HCT116 (cell line): Measurements from ENCODE around the gene CCL24. TPM values are rescaled to one million over a fixed set of nuclear protein-coding genes. Genes with fewer than 3 reads are reported as not detected.
A peak's percentile ranks its signal among the peaks of the same experiment; 100 is the strongest.

Experiments
- ATAC-seq: fragments of 200-7000 bp; cut with Tn5 transposase; 2 replicates; pipeline ENCODE4 v1.9.1; 2020; ENCODE audit warnings: mild to moderate bottlenecking, moderate library complexity
- BruUV-seq: library from RNA; stranded (reverse); fragments of 400-500 nt; replicated peaks from 2 replicates; lab custom pipeline; 2021; lab: Mats Ljungman, UMichigan
- CTCF ChIA-PET: fragments of 300-600 bp; sonication (Branson Sonifier 250); formaldehyde crosslinking; loops from one replicate; lab custom pipeline; 2021; ENCODE audit warnings: antibody characterized with exemption; lab: Charles Lee
- POLR2A ChIA-PET: fragments of 300-600, 350-600 bp; sonication (Branson Sonifier 250); formaldehyde crosslinking; loops from one replicate; lab custom pipeline; 2021; ENCODE audit warnings: antibody characterized with exemption; lab: Charles Lee
- RAD21 ChIA-PET, 2 experiments: fragments of 300-600 bp; sonication (Branson Sonifier 250); formaldehyde crosslinking; loops; one replicate each; lab custom pipeline; 2023; ENCODE audit warnings: low total read pairs in 2 of 2; ENCODE audit not compliant: uncharacterized antibody in 2 of 2, unreplicated experiment in 2 of 2, low non-redundant PET in 1 of 2; lab: Charles Lee
- DNase-seq: peaks from one replicate; pipeline ENCODE4 v3.0.0-alpha.2; 2010; ENCODE audit warnings: low read depth, low spot score
- H2AFZ ChIP-seq: fragments of 200-600 bp; shearing (Covaris generic), sonication (generic); 2 replicates; pipeline ENCODE4 v1.6.1; 2017; ENCODE audit warnings: low read depth, mixed run types, mixed read lengths, antibody characterized with exemption, low read length; ENCODE audit not compliant: poor library complexity, severe bottlenecking
- H3K27ac ChIP-seq: 2 replicates; pipeline ENCODE4 v1.5.1; 2012; ENCODE audit warnings: low read depth, low read length
- H3K27me3 ChIP-seq: fragments of 200-600 bp; sonication (generic); 2 replicates; pipeline ENCODE4 v1.6.1; 2016; ENCODE audit warnings: mixed run types, low read length, mixed read lengths; ENCODE audit not compliant: insufficient read depth
- H3K36me3 ChIP-seq, 2 experiments: fragments of 200-500 bp in 1 of 2; fragments of 200-600 bp in 1 of 2; sonication (Bioruptor generic) in 1 of 2; sonication (generic) in 1 of 2; 2 replicates each; pipeline versions ENCODE4 v1.5.1 to v1.6.1; 2014 to 2016; ENCODE audit warnings: low read length in 2 of 2, inconsistent platforms in 1 of 2, mixed read lengths in 1 of 2, mixed run types in 1 of 2; ENCODE audit not compliant: insufficient read depth in 2 of 2, control insufficient read depth in 1 of 2
- H3K4me1 ChIP-seq, 2 experiments: fragments of 200-600 bp in 1 of 2; sonication (generic) in 1 of 2; 2 replicates each; pipeline versions ENCODE4 v1.5.1 to v1.6.1; 2012 to 2017; ENCODE audit warnings: low read length in 2 of 2, inconsistent platforms in 1 of 2, mild to moderate bottlenecking in 1 of 2, mixed read lengths in 1 of 2, mixed run types in 1 of 2, moderate library complexity in 1 of 2; ENCODE audit not compliant: insufficient read depth in 2 of 2, control insufficient read depth in 1 of 2
- H3K4me2 ChIP-seq: fragments of 200-600 bp; sonication (generic); 2 replicates; pipeline ENCODE4 v1.6.1; 2017; ENCODE audit warnings: mixed run types, low read length, mixed read lengths
- H3K4me3 ChIP-seq, 2 experiments: fragments of 200-600 bp in 1 of 2; sonication (generic) in 1 of 2; replicated peaks in 1 of 2; 2 replicates each; pipeline ENCODE4 v1.5.1; 2011 to 2016; ENCODE audit warnings: low read length in 2 of 2, control low read depth in 1 of 2, low read depth in 1 of 2, mild to moderate bottlenecking in 1 of 2, mixed read lengths in 1 of 2, mixed run types in 1 of 2
- H3K79me2 ChIP-seq: fragments of 200-600 bp; sonication (generic); 2 replicates; pipeline ENCODE4 v1.6.1; 2017; ENCODE audit warnings: mild to moderate bottlenecking, mixed run types, low read length, moderate library complexity, mixed read lengths; ENCODE audit not compliant: insufficient read depth
- H3K9ac ChIP-seq: fragments of 200-600 bp; sonication (generic); 2 replicates; pipeline ENCODE4 v1.6.1; 2016; ENCODE audit warnings: low read length, mixed read lengths
- H3K9me2 ChIP-seq: fragments of 200-600 bp; sonication (generic), shearing (Covaris generic); 2 replicates; pipeline ENCODE4 v1.6.1; 2017; ENCODE audit warnings: mixed run types, mild to moderate bottlenecking, moderate library complexity; ENCODE audit not compliant: insufficient read depth
- H3K9me3 ChIP-seq, 2 experiments: fragments of 200-500 bp in 1 of 2; fragments of 200-600 bp in 1 of 2; sonication (Bioruptor generic) in 1 of 2; sonication (generic) in 1 of 2; 2 replicates each; pipeline ENCODE4 v1.6.1; 2014 to 2017; ENCODE audit warnings: low read length in 2 of 2, mixed read lengths in 2 of 2, inconsistent platforms in 1 of 2, low read depth in 1 of 2, mild to moderate bottlenecking in 1 of 2, mixed run types in 1 of 2, moderate library complexity in 1 of 2; ENCODE audit not compliant: control insufficient read depth in 1 of 2, insufficient read depth in 1 of 2
- H4K20me1 ChIP-seq: fragments of 200-600 bp; sonication (generic), shearing (Covaris generic); 2 replicates; pipeline ENCODE4 v1.6.1; 2017; ENCODE audit warnings: mixed run types, mild to moderate bottlenecking, moderate library complexity; ENCODE audit not compliant: insufficient read depth
- ATF3 ChIP-seq: IDR thresholded peaks from 2 replicates; pipeline ENCODE4 v1.6.1; 2012
- CBX3 ChIP-seq: IDR thresholded peaks from 2 replicates; pipeline ENCODE4 v1.6.1; 2012; ENCODE audit warnings: low read depth
- CEBPB ChIP-seq: IDR thresholded peaks from 2 replicates; pipeline ENCODE4 v1.6.1; 2012; ENCODE audit warnings: low read depth
- EGR1 ChIP-seq: IDR thresholded peaks from 2 replicates; pipeline ENCODE4 v1.6.1; 2012; ENCODE audit warnings: low read depth
- ELF1 ChIP-seq: IDR thresholded peaks from 2 replicates; pipeline ENCODE4 v1.6.1; 2012; ENCODE audit warnings: low read depth, borderline replicate concordance
- EZH2phosphoT487 ChIP-seq: fragments of 200-600 bp; IDR thresholded peaks from 2 replicates; pipeline ENCODE4 v1.6.1; 2018; ENCODE audit warnings: antibody characterized with exemption, borderline replicate concordance
- JUND ChIP-seq: IDR thresholded peaks from 2 replicates; pipeline ENCODE4 v1.6.1; 2012
- MAX ChIP-seq: IDR thresholded peaks from 2 replicates; pipeline ENCODE4 v1.6.1; 2012
- POLR2A ChIP-seq: IDR thresholded peaks from 2 replicates; pipeline ENCODE4 v1.7.0; 2011; ENCODE audit warnings: borderline replicate concordance; ENCODE audit not compliant: insufficient read depth, insufficient read length; ENCODE audit errors: extremely low read depth
- RAD21 ChIP-seq: IDR thresholded peaks from 2 replicates; pipeline ENCODE4 v1.6.1; 2012; ENCODE audit warnings: low read depth, mild to moderate bottlenecking
- SIN3A ChIP-seq: IDR thresholded peaks from 2 replicates; pipeline ENCODE4 v1.6.1; 2012; ENCODE audit warnings: low read depth
- SP1 ChIP-seq: IDR thresholded peaks from 2 replicates; pipeline ENCODE4 v1.6.1; 2012; ENCODE audit warnings: low read depth
- SRF ChIP-seq: IDR thresholded peaks from 2 replicates; pipeline ENCODE4 v1.6.1; 2012; ENCODE audit warnings: low read depth
- YY1 ChIP-seq: IDR thresholded peaks from 2 replicates; pipeline ENCODE4 v1.6.1; 2011; ENCODE audit warnings: low read length, low read depth, moderate library complexity, mild to moderate bottlenecking; ENCODE audit not compliant: insufficient replicate concordance; ENCODE audit errors: extremely low read depth
- ZBTB33 ChIP-seq: IDR thresholded peaks from 2 replicates; pipeline ENCODE4 v1.6.1; 2011; ENCODE audit warnings: mild to moderate bottlenecking, low read length, moderate library complexity; ENCODE audit not compliant: insufficient replicate concordance; ENCODE audit errors: extremely low read depth
- ZFX ChIP-seq: fragments of 450-650 bp; IDR thresholded peaks from 2 replicates; pipeline ENCODE4 v1.6.1; 2017
- ZNF274 ChIP-seq: fragments of 200-500 bp; sonication (Bioruptor generic); IDR thresholded peaks from 2 replicates; pipeline ENCODE4 v1.6.1; 2014; ENCODE audit warnings: mild to moderate bottlenecking, low read depth, low read length, inconsistent platforms
- intact Hi-C: fragments of 100-400 bp; cut with micrococcal nuclease; formaldehyde crosslinking; loops from 2 replicates; pipeline ENCODE4 v1.10.0; 2022
- total RNA-seq: library from RNA; stranded (reverse); gene quantifications from one replicate; pipeline ENCODE4 v1.2.1, GENCODE V29; 2021; ENCODE audit not compliant: unreplicated experiment
- TF ChIP-seq, protein P1 (sequence below): IDR thresholded peaks from 2 replicates; pipeline ENCODE4 v1.6.1; 2012; ENCODE audit warnings: low read depth

Gene CCL24
- total RNA-seq, 1 experiment from 2014 or later, result not detected

DNA sequence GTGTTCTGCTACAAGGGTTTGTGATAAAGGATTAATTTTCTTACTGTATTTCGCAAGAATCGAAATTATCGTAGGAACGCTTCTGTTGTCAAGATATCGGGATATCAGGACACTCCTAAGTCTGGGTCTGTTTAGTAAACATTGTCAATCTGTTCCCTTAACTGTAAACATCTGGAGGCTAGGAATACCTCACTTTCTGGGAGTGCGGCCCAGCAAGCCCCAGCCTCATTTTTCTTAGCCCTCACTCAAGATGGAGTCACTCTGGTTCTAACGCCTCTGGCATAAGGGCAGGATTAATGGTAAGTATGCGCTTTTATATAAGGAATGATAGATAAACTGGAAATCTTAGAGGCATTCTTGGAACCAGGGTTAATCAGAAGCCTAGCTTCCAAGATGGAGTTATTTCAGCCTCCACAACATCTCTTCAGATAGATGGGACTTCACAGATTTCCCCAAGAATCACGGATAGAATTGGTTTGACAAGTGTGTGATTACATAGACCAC lies 30.1 kb upstream of the CCL24 start (continued):
- TF ChIP-seq ATF3, result no peak
- TF ChIP-seq ZBTB33, result no peak
- TF ChIP-seq, all 23 proteins: peak for 0

DNA sequence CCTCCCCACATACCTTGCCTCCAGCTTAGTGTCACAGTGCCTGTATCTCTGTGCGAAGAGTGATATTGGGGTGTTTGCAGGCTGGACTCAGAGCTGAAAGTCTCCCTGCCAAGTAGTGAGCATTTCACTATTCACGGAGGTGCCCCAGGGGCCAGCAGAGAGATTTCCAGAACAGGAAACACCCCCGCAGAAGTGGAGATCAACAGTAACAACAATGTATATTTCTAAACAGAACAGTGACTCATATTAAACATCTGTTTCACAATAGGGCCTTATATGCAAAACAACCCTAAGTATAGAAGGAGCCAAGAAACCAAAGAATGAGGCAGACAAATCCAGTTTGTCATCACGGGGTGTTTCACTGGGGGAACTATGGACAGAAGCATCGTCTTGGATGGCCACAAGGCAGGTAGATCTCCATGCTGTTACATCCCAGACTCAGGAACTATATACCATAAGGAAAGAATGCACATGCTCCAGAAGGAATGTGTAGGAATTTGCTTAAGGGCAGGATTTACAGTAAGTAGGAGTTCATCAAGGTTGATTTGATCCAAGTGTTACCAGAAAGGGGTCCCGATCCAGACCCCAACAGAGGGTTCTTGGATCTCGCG lies 29.3 kb upstream of the CCL24 start:
- H2AFZ ChIP-seq, result no peak overlapping the region
- CTCF ChIA-PET, result no interaction called here
- RAD21 ChIA-PET, result no interaction called here
- TF ChIP-seq MAX, result no peak
- no peak for TF ChIP-seq JUND
- TF ChIP-seq SIN3A, result no peak
- TF ChIP-seq ZFX, result no peak
- TF ChIP-seq RAD21, result no peak
- no peak; the same call in 1 of the 2 replicates for TF ChIP-seq CEBPB
- no peak for TF ChIP-seq POLR2A
- TF ChIP-seq YY1, result no peak
- no peak for TF ChIP-seq ELF1
- no peak for TF ChIP-seq CBX3
- no peak for TF ChIP-seq EZH2phosphoT487
- TF ChIP-seq SP1, result no peak
- no peak for TF ChIP-seq ZNF274
- TF ChIP-seq ATF3, result no peak
- no peak for TF ChIP-seq SRF
- TF ChIP-seq EGR1, result no peak
- TF ChIP-seq, protein P1, sequence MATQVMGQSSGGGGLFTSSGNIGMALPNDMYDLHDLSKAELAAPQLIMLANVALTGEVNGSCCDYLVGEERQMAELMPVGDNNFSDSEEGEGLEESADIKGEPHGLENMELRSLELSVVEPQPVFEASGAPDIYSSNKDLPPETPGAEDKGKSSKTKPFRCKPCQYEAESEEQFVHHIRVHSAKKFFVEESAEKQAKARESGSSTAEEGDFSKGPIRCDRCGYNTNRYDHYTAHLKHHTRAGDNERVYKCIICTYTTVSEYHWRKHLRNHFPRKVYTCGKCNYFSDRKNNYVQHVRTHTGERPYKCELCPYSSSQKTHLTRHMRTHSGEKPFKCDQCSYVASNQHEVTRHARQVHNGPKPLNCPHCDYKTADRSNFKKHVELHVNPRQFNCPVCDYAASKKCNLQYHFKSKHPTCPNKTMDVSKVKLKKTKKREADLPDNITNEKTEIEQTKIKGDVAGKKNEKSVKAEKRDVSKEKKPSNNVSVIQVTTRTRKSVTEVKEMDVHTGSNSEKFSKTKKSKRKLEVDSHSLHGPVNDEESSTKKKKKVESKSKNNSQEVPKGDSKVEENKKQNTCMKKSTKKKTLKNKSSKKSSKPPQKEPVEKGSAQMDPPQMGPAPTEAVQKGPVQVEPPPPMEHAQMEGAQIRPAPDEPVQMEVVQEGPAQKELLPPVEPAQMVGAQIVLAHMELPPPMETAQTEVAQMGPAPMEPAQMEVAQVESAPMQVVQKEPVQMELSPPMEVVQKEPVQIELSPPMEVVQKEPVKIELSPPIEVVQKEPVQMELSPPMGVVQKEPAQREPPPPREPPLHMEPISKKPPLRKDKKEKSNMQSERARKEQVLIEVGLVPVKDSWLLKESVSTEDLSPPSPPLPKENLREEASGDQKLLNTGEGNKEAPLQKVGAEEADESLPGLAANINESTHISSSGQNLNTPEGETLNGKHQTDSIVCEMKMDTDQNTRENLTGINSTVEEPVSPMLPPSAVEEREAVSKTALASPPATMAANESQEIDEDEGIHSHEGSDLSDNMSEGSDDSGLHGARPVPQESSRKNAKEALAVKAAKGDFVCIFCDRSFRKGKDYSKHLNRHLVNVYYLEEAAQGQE, result no peak
- H3K27me3 ChIP-seq, result no peaks in the 10 kb centered on the region
- H3K79me2 ChIP-seq, result no peaks in the 10 kb centered on the region
- BruUV-seq, result no TSS peak
- no peaks in the 10 kb centered on the region for H3K9me2 ChIP-seq
- H3K4me3 ChIP-seq, result no peak overlapping the region
- H3K9me3 ChIP-seq, result no peaks in the 10 kb centered on the region
- no peak overlapping the region for H3K4me2 ChIP-seq
- no peak overlapping the region for H3K9ac ChIP-seq
- H3K36me3 ChIP-seq, result no peaks in the 10 kb centered on the region
- DNase-seq (no peak), ATAC-seq (peak; percentile 22; the same call in 1 of the 2 replicates)
- no peak overlapping the region for H3K27ac ChIP-seq
- peaks cover 0 to 6% of the 10 kb centered on the region in 2 experiments; a peak in 1 of 4 replicates for H3K4me1 ChIP-seq
- intact Hi-C loops, result no loop called here
- no peaks in the 10 kb centered on the region for H4K20me1 ChIP-seq
- POLR2A ChIA-PET, result no interaction called here
